DMS114 treated with DMSO at 0.1 percent for 48 hours (cell line): ENCODE measurements around the gene IRF2BP1.
"Not testable (repeated sequence)": the region's sequence is repeated elsewhere in the genome, so short reads cannot be mapped to it uniquely, and the experiment has no call there.

Experiments used
- DNase-seq: peaks from one replicate; lab custom pipeline; 2025; ENCODE audit not compliant: unreplicated experiment; lab: John Stamatoyannopoulos, UW

The IRF2BP1 gene

GRCh38 chr19:45902651-45903625, 17.0 kb upstream of the IRF2BP1 start:
- peak; percentile 75 for DNase-seq

- DNase-seq, result no peak
Observed at GRCh38 chr19:45901912-45902650, 16.1 kb upstream of the IRF2BP1 start, which contains the start of gene MYPOP. Gene MYPOP, minus strand, starts transcription at chr19:45902613. Its CDS starts 840 bp downstream, at chr19:45901773.

- no peak for DNase-seq
Observed at GRCh38 chr19:45901432-45901911, 15.5 kb upstream of the IRF2BP1 start.

GRCh38 chr19:45900738-45901431, 14.9 kb upstream of the IRF2BP1 start:
- DNase-seq, result no peak

- DNase-seq, result no peak
Observed at GRCh38 chr19:45899919-45900589, 14.1 kb upstream of the IRF2BP1 start.

- DNase-seq, result no peak
Observed at GRCh38 chr19:45899253-45899652, 13.3 kb upstream of the IRF2BP1 start.

GRCh38 chr19:45897261-45897812, 11.4 kb upstream of the IRF2BP1 start:
- no peak for DNase-seq

GRCh38 chr19:45895983-45896599, 10.2 kb upstream of the IRF2BP1 start:
- not testable (repeated sequence) for DNase-seq

GRCh38 chr19:45895519-45895972, 9.6 kb upstream of the IRF2BP1 start:
- no peak for DNase-seq

- DNase-seq, result no peak
Observed at GRCh38 chr19:45890877-45891276, 4.9 kb upstream of the IRF2BP1 start.

- no peak for DNase-seq
Observed at GRCh38 chr19:45889210-45889885, 3.4 kb upstream of the IRF2BP1 start.

- DNase-seq, result no peak
Observed at GRCh38 chr19:45887200-45887710, 1.3 kb upstream of the IRF2BP1 start.

GRCh38 chr19:45886427-45887199, 672 bp upstream of the IRF2BP1 start:
- DNase-seq, result peak; percentile 66

GRCh38 chr19:45884682-45885555, 1.0 kb downstream of the IRF2BP1 start:
- no peak for DNase-seq

- DNase-seq, result no peak
Observed at GRCh38 chr19:45883881-45884681, 1.9 kb downstream of the IRF2BP1 start.

GRCh38 chr19:45883586-45883880, 2.4 kb downstream of the IRF2BP1 start:
- no peak for DNase-seq
